GM18873 (cell line): ENCODE results near the gene ABCC6.
"Not testable (repeated sequence)": the region's sequence is repeated elsewhere in the genome, so short reads cannot be mapped to it uniquely, and the experiment has no call there.

Experiments
- ATAC-seq: cut with Tn5 transposase; IDR thresholded peaks from one replicate; pipeline ENCODE4 v1.9.1; 2021; ENCODE audit warnings: mild to moderate bottlenecking, moderate library complexity, moderate number of reproducible peaks; ENCODE audit not compliant: unreplicated experiment, low FRiP score

ABCC6 gene

GRCh38 chr16:16232692-16233061, 9.4 kb upstream of the ABCC6 start:
- ATAC-seq, result not testable (repeated sequence)

GRCh38 chr16:16223662-16224241, 458 bp upstream of the ABCC6 start:
- not testable (repeated sequence) for ATAC-seq

GRCh38 chr16:16221382-16221781, 1.9 kb downstream of the ABCC6 start:
- not testable (repeated sequence) for ATAC-seq

- not testable (repeated sequence) for ATAC-seq
Measured at GRCh38 chr16:16220449-16220848, 2.8 kb downstream of the ABCC6 start.

- not testable (repeated sequence) for ATAC-seq
Measured at GRCh38 chr16:16218787-16219186, 4.5 kb downstream of the ABCC6 start.

- ATAC-seq, result not testable (repeated sequence)
Measured at GRCh38 chr16:16218349-16218748, 4.9 kb downstream of the ABCC6 start.

- ATAC-seq, result not testable (repeated sequence)
Measured at GRCh38 chr16:16213863-16214293, 9.4 kb downstream of the ABCC6 start.

GRCh38 chr16:16211404-16211803, 11.9 kb downstream of the ABCC6 start:
- not testable (repeated sequence) for ATAC-seq

- ATAC-seq, result not testable (repeated sequence)
Measured at GRCh38 chr16:16208461-16208860, 14.8 kb downstream of the ABCC6 start.

- ATAC-seq, result not testable (repeated sequence)
Measured at GRCh38 chr16:16207787-16208334, 15.4 kb downstream of the ABCC6 start.

GRCh38 chr16:16207097-16207786, 16.1 kb downstream of the ABCC6 start:
- not testable (repeated sequence) for ATAC-seq

- not testable (repeated sequence) for ATAC-seq
Measured at GRCh38 chr16:16205864-16206263, 17.4 kb downstream of the ABCC6 start.

- not testable (repeated sequence) for ATAC-seq
Measured at GRCh38 chr16:16204552-16204951, 18.7 kb downstream of the ABCC6 start.

GRCh38 chr16:16203494-16203893, 19.8 kb downstream of the ABCC6 start:
- ATAC-seq, result not testable (repeated sequence)

GRCh38 chr16:16202400-16203143, 20.7 kb downstream of the ABCC6 start:
- ATAC-seq, result not testable (repeated sequence)

- ATAC-seq, result not testable (repeated sequence)
Measured at GRCh38 chr16:16201880-16202279, 21.4 kb downstream of the ABCC6 start.

- not testable (repeated sequence) for ATAC-seq
Measured at GRCh38 chr16:16200391-16200790, 22.9 kb downstream of the ABCC6 start.

- not testable (repeated sequence) for ATAC-seq
Measured at GRCh38 chr16:16199428-16199827, 23.9 kb downstream of the ABCC6 start.

GRCh38 chr16:16197966-16198365, 25.3 kb downstream of the ABCC6 start:
- no peak for ATAC-seq

- no peak for ATAC-seq
Measured at GRCh38 chr16:16197331-16197730, 26.0 kb downstream of the ABCC6 start.

GRCh38 chr16:16196099-16196498, 27.2 kb downstream of the ABCC6 start:
- no peak for ATAC-seq
